SHP77 treated with DMSO at 0.1 percent for 48 hours (cell line): ENCODE results near the gene RASEF.

ENCODE experiments used
- DNase-seq: peaks from one replicate; lab custom pipeline; 2025; lab: John Stamatoyannopoulos, UW

Gene RASEF

GRCh38 chr9:83012922-83013838 lies 49.8 kb downstream of the RASEF start:
- DNase-seq = no peak

- DNase-seq = no peak
Measured at GRCh38 chr9:83012168-83012921, 50.6 kb downstream of the RASEF start.

- no peak for DNase-seq
Measured at GRCh38 chr9:83011611-83012010, 51.3 kb downstream of the RASEF start.

GRCh38 chr9:83007521-83008300 lies 55.2 kb downstream of the RASEF start:
- no peak for DNase-seq

- DNase-seq = no peak
Measured at GRCh38 chr9:83006378-83006777, 56.6 kb downstream of the RASEF start.

- no peak for DNase-seq
Measured at GRCh38 chr9:83005963-83006362, 57.0 kb downstream of the RASEF start.

- no peak for DNase-seq
Measured at GRCh38 chr9:83005361-83005760, 57.6 kb downstream of the RASEF start.

GRCh38 chr9:83002329-83002728 lies 60.6 kb downstream of the RASEF start:
- no peak for DNase-seq

- no peak for DNase-seq
Measured at GRCh38 chr9:83000765-83001164, 62.2 kb downstream of the RASEF start.

GRCh38 chr9:82998409-82998808 lies 64.5 kb downstream of the RASEF start:
- no peak for DNase-seq

- no peak for DNase-seq
Measured at GRCh38 chr9:82997476-82998140, 65.3 kb downstream of the RASEF start.

- DNase-seq = no peak
Measured at GRCh38 chr9:82996941-82997340, 66.0 kb downstream of the RASEF start.

- no peak for DNase-seq
Measured at GRCh38 chr9:82993856-82994605, 68.9 kb downstream of the RASEF start.

- peak; percentile 38 for DNase-seq
Measured at GRCh38 chr9:82991671-82992070, 71.3 kb downstream of the RASEF start.

- DNase-seq = no peak
Measured at GRCh38 chr9:82989929-82990328, 73.0 kb downstream of the RASEF start.

GRCh38 chr9:82988488-82988887 lies 74.5 kb downstream of the RASEF start:
- no peak for DNase-seq

GRCh38 chr9:82987370-82988189 lies 75.4 kb downstream of the RASEF start:
- no peak for DNase-seq

- DNase-seq = no peak
Measured at GRCh38 chr9:82981552-82981951, 81.4 kb downstream of the RASEF start.

- DNase-seq = no peak
Measured at GRCh38 chr9:82975176-82975575, 87.8 kb downstream of the RASEF start.

- DNase-seq = no peak
Measured at GRCh38 chr9:82972446-82972845, 90.5 kb downstream of the RASEF start.
